ENCODE data around the gene EXOC6. TPM values are rescaled to one million over a fixed set of nuclear protein-coding genes. Genes with fewer than 3 reads are reported as not detected.

The EXOC6 gene
- total and polyA plus RNA-seq, 10 of the 15 experiments (the other 5 are each of a cell fraction or from before 2014, with no cell fraction given) = 7.6 to 53.8 (median 13.3) TPM

DNA sequence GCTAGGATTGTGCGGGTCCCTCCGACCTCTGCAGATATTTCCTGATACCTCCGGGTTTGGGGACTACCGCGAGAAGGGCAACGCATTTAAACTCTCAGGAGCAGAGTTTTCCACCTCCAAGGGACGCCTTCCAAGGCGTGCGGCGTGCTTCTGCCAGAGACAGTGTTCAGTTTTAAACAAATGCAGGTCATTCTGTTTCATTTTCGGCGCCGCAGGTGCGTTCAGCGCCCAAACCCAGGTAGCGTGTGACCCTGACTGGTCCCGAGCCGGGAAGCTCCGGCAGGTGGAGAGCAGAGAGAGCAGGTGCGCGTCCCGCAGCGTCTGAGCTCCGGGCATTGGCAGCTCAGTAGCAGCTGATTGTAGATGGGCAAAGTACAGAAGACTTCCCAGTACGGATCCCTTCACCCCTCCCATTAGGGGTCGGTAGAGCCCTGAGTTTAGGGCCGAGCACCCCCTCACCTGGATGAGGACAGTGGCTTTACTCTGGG, 223.9 kb downstream of the EXOC6 start:
- DNase-seq (ENCODE audit: low read depth, low spot score) (no peak), FAIRE-seq (peak; percentile 18), ATAC-seq (no peak)
- H3K9ac ChIP-seq (ENCODE audit: control insufficient read depth, insufficient read depth, low read length) = no peak overlapping the region
- no peak overlapping the region for H3K27ac ChIP-seq (ENCODE audit: control insufficient read depth, insufficient read depth)
- intact Hi-C loops (cut with micrococcal nuclease; ENCODE audit: unreplicated experiment) = loop anchor here (10.0 kb wide), 2 partner anchors 187 to 433 kb away; no protein-coding TSS in a partner anchor
- H3K4me2 ChIP-seq (ENCODE audit: control insufficient read depth, insufficient read depth) = peak overlapping the region; percentile 26
- H3K27me3 ChIP-seq (replicated peaks in 1 of 2; ENCODE audit: control insufficient read depth in 2 of 2, insufficient read depth in 2 of 2, low read length in 1 of 2) = peaks cover 31 to 45% of the 10 kb centered on the region in 2 experiments
- ChIA-PET SMC1A (ENCODE audit: uncharacterized antibody, unreplicated experiment) (no interaction called here), RAD21 (ENCODE audit: unreplicated experiment) (no interaction called here), CTCF (no interaction called here), POLR2A (no interaction called here)
- H3K9me3 ChIP-seq (replicated peaks; ENCODE audit: control insufficient read depth, insufficient read depth, low read length) = no peaks in the 10 kb centered on the region
- H2AFZ ChIP-seq (ENCODE audit: control insufficient read depth, low read depth, low read length) = no peak overlapping the region
- H3K4me1 ChIP-seq (ENCODE audit: control insufficient read depth, insufficient read depth, low read length) = peaks cover 18% of the 10 kb centered on the region
- H4K20me1 ChIP-seq (ENCODE audit: control insufficient read depth, insufficient read depth) = no peaks in the 10 kb centered on the region; the same call in 1 of the 2 replicates
- in situ Hi-C loops (cut with MboI) = no loop called here
- WGBS (ENCODE audit: insufficient coverage, insufficient replicate concordance, low lambda C conversion rate, missing lambda C conversion rate) = 2% methylated on average over 23 of the region's 27 CpGs
- H3K4me3 ChIP-seq = no peak overlapping the region
- TF ChIP-seq, protein P1, sequence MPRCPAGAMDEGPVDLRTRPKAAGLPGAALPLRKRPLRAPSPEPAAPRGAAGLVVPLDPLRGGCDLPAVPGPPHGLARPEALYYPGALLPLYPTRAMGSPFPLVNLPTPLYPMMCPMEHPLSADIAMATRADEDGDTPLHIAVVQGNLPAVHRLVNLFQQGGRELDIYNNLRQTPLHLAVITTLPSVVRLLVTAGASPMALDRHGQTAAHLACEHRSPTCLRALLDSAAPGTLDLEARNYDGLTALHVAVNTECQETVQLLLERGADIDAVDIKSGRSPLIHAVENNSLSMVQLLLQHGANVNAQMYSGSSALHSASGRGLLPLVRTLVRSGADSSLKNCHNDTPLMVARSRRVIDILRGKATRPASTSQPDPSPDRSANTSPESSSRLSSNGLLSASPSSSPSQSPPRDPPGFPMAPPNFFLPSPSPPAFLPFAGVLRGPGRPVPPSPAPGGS (IDR thresholded peaks at IDR 0.05; ENCODE audit: borderline replicate concordance, insufficient read depth, low read depth, low read length, poor library complexity, severe bottlenecking) = no peak
- TF ChIP-seq PAX8 (IDR thresholded peaks at IDR 0.05) (no peak), HCFC1 (IDR thresholded peaks at IDR 0.05; ENCODE audit: low read length) (no peak), SREBF1 (IDR thresholded peaks at IDR 0.05; ENCODE audit: low read length) (no peak), ZNF622 (IDR thresholded peaks at IDR 0.05) (no peak), GABPA (IDR thresholded peaks at IDR 0.05; ENCODE audit: low read depth) (no peak), LARP7 (IDR thresholded peaks at IDR 0.05) (no peak), MEF2A (IDR thresholded peaks at IDR 0.05; ENCODE audit: insufficient read depth, low read depth, low read length) (no peak), SMC3 (IDR thresholded peaks at IDR 0.05; ENCODE audit: borderline replicate concordance, low read length) (no peak), FOXK2 (IDR thresholded peaks at IDR 0.05) (no peak), YY1 (IDR thresholded peaks at IDR 0.05; ENCODE audit: low read depth, low read length) (no peak), TCF7 (IDR thresholded peaks at IDR 0.05; ENCODE audit: borderline replicate concordance) (no peak), BRCA1 (IDR thresholded peaks at IDR 0.05; ENCODE audit: low read depth, low read length) (no peak), SUZ12 (IDR thresholded peaks at IDR 0.05; ENCODE audit: unreplicated experiment) (no peak), ZNF207 (IDR thresholded peaks at IDR 0.05; ENCODE audit: borderline replicate concordance) (no peak), HDAC2 (IDR thresholded peaks at IDR 0.05) (no peak), SREBF2 (IDR thresholded peaks at IDR 0.05; ENCODE audit: low read length) (no peak)
- TF ChIP-seq, protein P2, sequence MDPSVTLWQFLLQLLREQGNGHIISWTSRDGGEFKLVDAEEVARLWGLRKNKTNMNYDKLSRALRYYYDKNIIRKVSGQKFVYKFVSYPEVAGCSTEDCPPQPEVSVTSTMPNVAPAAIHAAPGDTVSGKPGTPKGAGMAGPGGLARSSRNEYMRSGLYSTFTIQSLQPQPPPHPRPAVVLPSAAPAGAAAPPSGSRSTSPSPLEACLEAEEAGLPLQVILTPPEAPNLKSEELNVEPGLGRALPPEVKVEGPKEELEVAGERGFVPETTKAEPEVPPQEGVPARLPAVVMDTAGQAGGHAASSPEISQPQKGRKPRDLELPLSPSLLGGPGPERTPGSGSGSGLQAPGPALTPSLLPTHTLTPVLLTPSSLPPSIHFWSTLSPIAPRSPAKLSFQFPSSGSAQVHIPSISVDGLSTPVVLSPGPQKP (IDR thresholded peaks at IDR 0.05; ENCODE audit: low read depth, low read length) = no peak
- TF ChIP-seq, protein P3, sequence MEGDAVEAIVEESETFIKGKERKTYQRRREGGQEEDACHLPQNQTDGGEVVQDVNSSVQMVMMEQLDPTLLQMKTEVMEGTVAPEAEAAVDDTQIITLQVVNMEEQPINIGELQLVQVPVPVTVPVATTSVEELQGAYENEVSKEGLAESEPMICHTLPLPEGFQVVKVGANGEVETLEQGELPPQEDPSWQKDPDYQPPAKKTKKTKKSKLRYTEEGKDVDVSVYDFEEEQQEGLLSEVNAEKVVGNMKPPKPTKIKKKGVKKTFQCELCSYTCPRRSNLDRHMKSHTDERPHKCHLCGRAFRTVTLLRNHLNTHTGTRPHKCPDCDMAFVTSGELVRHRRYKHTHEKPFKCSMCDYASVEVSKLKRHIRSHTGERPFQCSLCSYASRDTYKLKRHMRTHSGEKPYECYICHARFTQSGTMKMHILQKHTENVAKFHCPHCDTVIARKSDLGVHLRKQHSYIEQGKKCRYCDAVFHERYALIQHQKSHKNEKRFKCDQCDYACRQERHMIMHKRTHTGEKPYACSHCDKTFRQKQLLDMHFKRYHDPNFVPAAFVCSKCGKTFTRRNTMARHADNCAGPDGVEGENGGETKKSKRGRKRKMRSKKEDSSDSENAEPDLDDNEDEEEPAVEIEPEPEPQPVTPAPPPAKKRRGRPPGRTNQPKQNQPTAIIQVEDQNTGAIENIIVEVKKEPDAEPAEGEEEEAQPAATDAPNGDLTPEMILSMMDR (IDR thresholded peaks at IDR 0.05 in 2 of 3, conservative IDR thresholded peaks at IDR 0.05 in 1 of 3; ENCODE audit: control insufficient read depth in 2 of 3, extremely low read depth in 1 of 3, insufficient read depth in 1 of 3, low read depth in 3 of 3, low read length in 3 of 3) = no peak
- no peaks in the 10 kb centered on the region for H3K36me3 ChIP-seq (ENCODE audit: control insufficient read depth in 2 of 2, insufficient read depth in 2 of 2, low read length in 1 of 2)
- no TSS peak for BruUV-seq (replicated peaks)
- H3K79me2 ChIP-seq (ENCODE audit: control insufficient read depth, insufficient read depth, low read length) = no peaks in the 10 kb centered on the region
